Keratinocyte (primary cell): ENCODE data around the gene CPLX3.

Source experiments
- EZH2 ChIP-seq: IDR thresholded peaks from one replicate; pipeline ENCODE4 v1.6.1; 2012; ENCODE audit warnings: inconsistent platforms, mild to moderate bottlenecking, low read length, moderate library complexity
- TF ChIP-seq, protein P1 (sequence below), 3 experiments: IDR thresholded peaks in 1 of 3; conservative IDR thresholded peaks in 1 of 3; optimal IDR thresholded peaks in 1 of 3; 2 replicates in 2 of 3; 3 replicates in 1 of 3; pipeline versions ENCODE3 to v1.5.1; 2011; ENCODE audit warnings: low read length in 3 of 3, mild to moderate bottlenecking in 3 of 3, moderate library complexity in 2 of 3, control low read depth in 1 of 3, inconsistent platforms in 1 of 3; ENCODE audit not compliant: insufficient read depth in 2 of 3; ENCODE audit errors: extremely low read depth in 1 of 3

GRCh38 chr15:74847432-74847831, 21.0 kb downstream of the CPLX3 start:
- TF ChIP-seq EZH2, result no peak
- TF ChIP-seq, protein P1, sequence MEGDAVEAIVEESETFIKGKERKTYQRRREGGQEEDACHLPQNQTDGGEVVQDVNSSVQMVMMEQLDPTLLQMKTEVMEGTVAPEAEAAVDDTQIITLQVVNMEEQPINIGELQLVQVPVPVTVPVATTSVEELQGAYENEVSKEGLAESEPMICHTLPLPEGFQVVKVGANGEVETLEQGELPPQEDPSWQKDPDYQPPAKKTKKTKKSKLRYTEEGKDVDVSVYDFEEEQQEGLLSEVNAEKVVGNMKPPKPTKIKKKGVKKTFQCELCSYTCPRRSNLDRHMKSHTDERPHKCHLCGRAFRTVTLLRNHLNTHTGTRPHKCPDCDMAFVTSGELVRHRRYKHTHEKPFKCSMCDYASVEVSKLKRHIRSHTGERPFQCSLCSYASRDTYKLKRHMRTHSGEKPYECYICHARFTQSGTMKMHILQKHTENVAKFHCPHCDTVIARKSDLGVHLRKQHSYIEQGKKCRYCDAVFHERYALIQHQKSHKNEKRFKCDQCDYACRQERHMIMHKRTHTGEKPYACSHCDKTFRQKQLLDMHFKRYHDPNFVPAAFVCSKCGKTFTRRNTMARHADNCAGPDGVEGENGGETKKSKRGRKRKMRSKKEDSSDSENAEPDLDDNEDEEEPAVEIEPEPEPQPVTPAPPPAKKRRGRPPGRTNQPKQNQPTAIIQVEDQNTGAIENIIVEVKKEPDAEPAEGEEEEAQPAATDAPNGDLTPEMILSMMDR (optimal IDR thresholded peaks at IDR 0.05 in 1 of 3, IDR thresholded peaks at IDR 0.05 in 1 of 3, conservative IDR thresholded peaks at IDR 0.05 in 1 of 3; ENCODE audit: extremely low read depth in 1 of 3, insufficient read depth in 2 of 3, low read length in 3 of 3), result no peak
